ENCODE measurements around the gene LIN7C. TPM values are rescaled to one million over a fixed set of nuclear protein-coding genes. Genes with fewer than 3 reads are reported as not detected.

LIN7C gene
- total RNA-seq, 1 donor from 2014 or later: 31.1 TPM

GRCh38 chr11:27471589-27472397, 34.8 kb downstream of the LIN7C start:
- no peaks in the 10 kb centered on the region for H3K36me3 Mint-ChIP-seq
- peaks cover 30% of the 10 kb centered on the region for H3K4me1 Mint-ChIP-seq (ENCODE audit: unreplicated experiment)
- H3K27ac Mint-ChIP-seq: peak overlapping the region; percentile 80
- peak overlapping the region; percentile 90 for H3K4me3 Mint-ChIP-seq
- H3K9me3 Mint-ChIP-seq: no peaks in the 10 kb centered on the region
- peaks cover 14% of the 10 kb centered on the region for H3K27me3 Mint-ChIP-seq
- TF ChIP-seq CTCF (conservative IDR thresholded peaks at IDR 0.05): no peak
- no peak for DNase-seq (ENCODE audit: extremely low spot score, unreplicated experiment)

GRCh38 chr11:27470826-27471588, 35.6 kb downstream of the LIN7C start:
- TF ChIP-seq CTCF (conservative IDR thresholded peaks at IDR 0.05): no peak
- Mint-ChIP-seq H3K4me3 (peak overlapping the region; percentile 90), H3K27me3 (peaks cover 14% of the 10 kb centered on the region), H3K27ac (peak overlapping the region; percentile 80), H3K4me1 (ENCODE audit: unreplicated experiment) (peaks cover 36% of the 10 kb centered on the region), H3K9me3 (no peaks in the 10 kb centered on the region), H3K36me3 (no peaks in the 10 kb centered on the region)
- DNase-seq (ENCODE audit: extremely low spot score, unreplicated experiment): no peak

- Mint-ChIP-seq H3K27ac (peak overlapping the region; percentile 80), H3K9me3 (no peaks in the 10 kb centered on the region), H3K4me3 (peak overlapping the region; percentile 90), H3K4me1 (ENCODE audit: unreplicated experiment) (peaks cover 44% of the 10 kb centered on the region), H3K27me3 (peaks cover 14% of the 10 kb centered on the region), H3K36me3 (no peaks in the 10 kb centered on the region)
- no peak for TF ChIP-seq CTCF (conservative IDR thresholded peaks at IDR 0.05)
- no peak for DNase-seq (ENCODE audit: extremely low spot score, unreplicated experiment)
These were observed 36.4 kb downstream of the LIN7C start for GRCh38 chr11:27470166-27470565.

- peaks cover 14% of the 10 kb centered on the region for H3K27me3 Mint-ChIP-seq
- H3K4me1 Mint-ChIP-seq (ENCODE audit: unreplicated experiment): peaks cover 52% of the 10 kb centered on the region
- no peak for TF ChIP-seq CTCF (conservative IDR thresholded peaks at IDR 0.05)
- no peaks in the 10 kb centered on the region for H3K36me3 Mint-ChIP-seq
- H3K9me3 Mint-ChIP-seq: no peaks in the 10 kb centered on the region
- no peak for DNase-seq (ENCODE audit: extremely low spot score, unreplicated experiment)
- H3K27ac Mint-ChIP-seq: peak overlapping the region; percentile 80
- peak overlapping the region; percentile 90 for H3K4me3 Mint-ChIP-seq
These were observed 37.4 kb downstream of the LIN7C start for GRCh38 chr11:27468995-27469695.

- no peak for DNase-seq (ENCODE audit: extremely low spot score, unreplicated experiment)
- Mint-ChIP-seq H3K27ac (peak overlapping the region; percentile 80), H3K9me3 (no peaks in the 10 kb centered on the region), H3K36me3 (no peaks in the 10 kb centered on the region), H3K27me3 (peaks cover 14% of the 10 kb centered on the region), H3K4me3 (peak overlapping the region; percentile 90), H3K4me1 (ENCODE audit: unreplicated experiment) (peaks cover 58% of the 10 kb centered on the region)
- TF ChIP-seq CTCF (conservative IDR thresholded peaks at IDR 0.05): no peak
These were observed 38.2 kb downstream of the LIN7C start for GRCh38 chr11:27468209-27468994.

Measured in type B pancreatic cell (in vitro differentiated cells).